GM23338 (cell line): ENCODE measurements around the gene SSBP2.

Experiments used
- CREB1 ChIP-seq: fragments of 250-450 bp; sonication (Bioruptor Pico); IDR thresholded peaks from 2 replicates; pipeline ENCODE4 v1.5.0; 2020; ENCODE audit warnings: low read depth, mild to moderate bottlenecking, moderate library complexity
- ETS1 ChIP-seq: IDR thresholded peaks from 2 replicates; pipeline ENCODE4 v1.6.1; 2016; ENCODE audit warnings: antibody characterized with exemption
- EZH2 ChIP-seq: fragments of 200-600 bp; sonication (generic); IDR thresholded peaks from one replicate; pipeline ENCODE4 v1.8.0; 2017; ENCODE audit warnings: antibody characterized with exemption, mild to moderate bottlenecking, low read depth; ENCODE audit not compliant: unreplicated experiment
- EZH2phosphoT487 ChIP-seq: fragments of 200-600 bp; sonication (generic); IDR thresholded peaks from one replicate; pipeline ENCODE4 v1.8.1; 2018; ENCODE audit warnings: antibody characterized with exemption; ENCODE audit not compliant: unreplicated experiment
- JUNB ChIP-seq: IDR thresholded peaks from one replicate; pipeline ENCODE4 v1.6.1; 2016; ENCODE audit warnings: antibody characterized with exemption; ENCODE audit not compliant: unreplicated experiment
- POLR2AphosphoS5 ChIP-seq: IDR thresholded peaks from 2 replicates; pipeline ENCODE4 v1.6.1; 2016; ENCODE audit warnings: antibody characterized with exemption, low read depth
- REST ChIP-seq: IDR thresholded peaks from one replicate; pipeline ENCODE4 v1.6.1; 2018; ENCODE audit warnings: antibody characterized with exemption; ENCODE audit not compliant: unreplicated experiment
- STAT1 ChIP-seq: IDR thresholded peaks from one replicate; pipeline ENCODE4 v1.6.1; 2016; ENCODE audit warnings: antibody characterized with exemption; ENCODE audit not compliant: unreplicated experiment
- ZNF114 ChIP-seq: fragments of 250-450 bp; sonication (Bioruptor Pico); IDR thresholded peaks from 2 replicates; pipeline ENCODE4 v1.5.0; 2020; ENCODE audit warnings: mild to moderate bottlenecking, moderate library complexity
- ZNF462 ChIP-seq: fragments of 250-450 bp; sonication (Bioruptor Pico); IDR thresholded peaks from 2 replicates; pipeline ENCODE4 v1.5.0; 2020; ENCODE audit warnings: mild to moderate bottlenecking, moderate library complexity
- TF ChIP-seq, protein P1 (sequence below), 2 experiments: fragments of 200-600 bp in 1 of 2; sonication (generic) in 1 of 2; conservative IDR thresholded peaks; 2 replicates each; pipeline versions ENCODE4 v1.5.1 to v1.6.1; 2016 to 2017; ENCODE audit warnings: antibody characterized with exemption in 2 of 2, low read depth in 2 of 2, mild to moderate bottlenecking in 2 of 2, moderate library complexity in 1 of 2

DNA sequence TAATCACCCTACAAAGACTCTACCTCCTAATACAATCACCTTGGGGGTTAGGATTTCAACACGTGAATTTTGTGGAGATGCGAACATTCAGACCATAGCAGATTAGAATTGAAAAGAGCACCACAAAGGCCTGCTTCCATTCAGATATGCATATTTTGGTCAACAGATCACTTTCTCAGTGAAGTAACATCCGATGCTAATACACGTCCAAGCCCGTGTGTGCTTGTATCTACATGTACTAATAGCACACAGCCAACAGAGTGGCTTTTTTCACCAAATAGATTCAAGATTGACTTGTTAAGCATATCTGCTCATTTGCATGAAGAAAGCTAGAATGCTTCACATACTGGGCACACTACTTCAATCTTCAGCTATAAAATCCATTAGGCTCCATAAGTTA lies 35.6 kb upstream of the SSBP2 start:
- TF ChIP-seq, protein P1, sequence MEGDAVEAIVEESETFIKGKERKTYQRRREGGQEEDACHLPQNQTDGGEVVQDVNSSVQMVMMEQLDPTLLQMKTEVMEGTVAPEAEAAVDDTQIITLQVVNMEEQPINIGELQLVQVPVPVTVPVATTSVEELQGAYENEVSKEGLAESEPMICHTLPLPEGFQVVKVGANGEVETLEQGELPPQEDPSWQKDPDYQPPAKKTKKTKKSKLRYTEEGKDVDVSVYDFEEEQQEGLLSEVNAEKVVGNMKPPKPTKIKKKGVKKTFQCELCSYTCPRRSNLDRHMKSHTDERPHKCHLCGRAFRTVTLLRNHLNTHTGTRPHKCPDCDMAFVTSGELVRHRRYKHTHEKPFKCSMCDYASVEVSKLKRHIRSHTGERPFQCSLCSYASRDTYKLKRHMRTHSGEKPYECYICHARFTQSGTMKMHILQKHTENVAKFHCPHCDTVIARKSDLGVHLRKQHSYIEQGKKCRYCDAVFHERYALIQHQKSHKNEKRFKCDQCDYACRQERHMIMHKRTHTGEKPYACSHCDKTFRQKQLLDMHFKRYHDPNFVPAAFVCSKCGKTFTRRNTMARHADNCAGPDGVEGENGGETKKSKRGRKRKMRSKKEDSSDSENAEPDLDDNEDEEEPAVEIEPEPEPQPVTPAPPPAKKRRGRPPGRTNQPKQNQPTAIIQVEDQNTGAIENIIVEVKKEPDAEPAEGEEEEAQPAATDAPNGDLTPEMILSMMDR (conservative IDR thresholded peaks at IDR 0.05; ENCODE audit: low read depth in 2 of 2): no peak
- TF ChIP-seq EZH2phosphoT487: no peak
- no peak for TF ChIP-seq POLR2AphosphoS5
- no peak for TF ChIP-seq REST
- TF ChIP-seq ZNF462: no peak
- no peak for TF ChIP-seq EZH2
- no peak for TF ChIP-seq ZNF114 (CRISPR knock-in tag)
- TF ChIP-seq JUNB: no peak
- TF ChIP-seq CREB1 (CRISPR knock-in tag): no peak
- no peak for TF ChIP-seq ETS1
- TF ChIP-seq STAT1: no peak
